Gastrocnemius medialis (tissue), 4 donors: ENCODE measurements around the gene PSMD13.

Experiments
- POLR2A ChIP-seq, 2 donors: fragments of 450-650 bp; IDR thresholded peaks; one replicate each; pipeline ENCODE4 v1.6.1; 2017; ENCODE audit warnings: antibody characterized with exemption in 2 of 2, mild to moderate bottlenecking in 2 of 2, moderate library complexity in 2 of 2
- TF ChIP-seq, protein P1 (sequence below), 5 experiments: fragments of 450-650 bp in 3 of 5; fragments of 200-600 bp in 2 of 5; sonication (generic) in 2 of 5; IDR thresholded peaks in 4 of 5; conservative IDR thresholded peaks in 1 of 5; 1 replicate in 4 of 5; 2 replicates in 1 of 5; pipeline ENCODE4 v1.5.1; 2016 to 2019; ENCODE audit warnings: antibody characterized with exemption in 5 of 5, mild to moderate bottlenecking in 3 of 5, moderate library complexity in 3 of 5

DNA sequence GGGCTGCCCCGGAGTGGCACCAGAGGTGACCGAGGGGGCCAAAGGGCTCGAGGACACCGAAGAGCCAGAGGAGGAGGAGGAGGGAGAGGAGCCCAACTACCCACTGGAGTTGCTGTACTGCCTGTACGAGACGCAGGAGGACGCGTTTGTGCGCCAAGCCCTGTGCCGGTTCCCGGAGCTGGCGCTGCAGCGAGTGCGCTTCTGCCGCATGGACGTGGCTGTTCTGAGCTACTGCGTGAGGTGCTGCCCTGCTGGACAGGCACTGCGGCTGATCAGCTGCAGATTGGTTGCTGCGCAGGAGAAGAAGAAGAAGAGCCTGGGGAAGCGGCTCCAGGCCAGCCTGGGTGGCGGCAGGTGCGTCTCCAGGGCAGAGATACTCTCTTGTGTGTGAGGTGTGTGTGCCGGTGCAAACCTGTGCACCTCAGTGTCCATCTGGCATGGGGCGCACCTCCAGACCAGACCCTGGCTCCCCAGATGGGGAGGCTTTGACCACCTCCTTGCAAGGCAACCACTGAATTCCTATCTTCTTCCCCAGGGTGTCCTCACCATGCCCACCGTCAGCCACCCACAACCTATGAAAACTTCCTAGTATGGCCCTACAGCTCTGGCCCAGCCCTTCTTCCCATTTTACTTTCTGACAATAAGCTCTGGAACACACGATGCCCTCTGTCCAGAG lies 44.8 kb downstream of the PSMD13 start:
- TF ChIP-seq, protein P1, sequence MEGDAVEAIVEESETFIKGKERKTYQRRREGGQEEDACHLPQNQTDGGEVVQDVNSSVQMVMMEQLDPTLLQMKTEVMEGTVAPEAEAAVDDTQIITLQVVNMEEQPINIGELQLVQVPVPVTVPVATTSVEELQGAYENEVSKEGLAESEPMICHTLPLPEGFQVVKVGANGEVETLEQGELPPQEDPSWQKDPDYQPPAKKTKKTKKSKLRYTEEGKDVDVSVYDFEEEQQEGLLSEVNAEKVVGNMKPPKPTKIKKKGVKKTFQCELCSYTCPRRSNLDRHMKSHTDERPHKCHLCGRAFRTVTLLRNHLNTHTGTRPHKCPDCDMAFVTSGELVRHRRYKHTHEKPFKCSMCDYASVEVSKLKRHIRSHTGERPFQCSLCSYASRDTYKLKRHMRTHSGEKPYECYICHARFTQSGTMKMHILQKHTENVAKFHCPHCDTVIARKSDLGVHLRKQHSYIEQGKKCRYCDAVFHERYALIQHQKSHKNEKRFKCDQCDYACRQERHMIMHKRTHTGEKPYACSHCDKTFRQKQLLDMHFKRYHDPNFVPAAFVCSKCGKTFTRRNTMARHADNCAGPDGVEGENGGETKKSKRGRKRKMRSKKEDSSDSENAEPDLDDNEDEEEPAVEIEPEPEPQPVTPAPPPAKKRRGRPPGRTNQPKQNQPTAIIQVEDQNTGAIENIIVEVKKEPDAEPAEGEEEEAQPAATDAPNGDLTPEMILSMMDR (IDR thresholded peaks at IDR 0.05 in 4 of 5, conservative IDR thresholded peaks at IDR 0.05 in 1 of 5) = no peak
- TF ChIP-seq POLR2A (IDR thresholded peaks at IDR 0.05) = no peak
